HG03066 (cell line): ENCODE results near the gene ZC3HAV1L.
A peak's percentile ranks its signal among the peaks of the same experiment; 100 is the strongest.
"Not testable (repeated sequence)": the region's sequence is repeated elsewhere in the genome, so short reads cannot be mapped to it uniquely, and the experiment has no call there.

Source experiments
- ATAC-seq: cut with Tn5 transposase; IDR thresholded peaks from one replicate; pipeline ENCODE4 v1.9.1; 2021; ENCODE audit warnings: low read depth; ENCODE audit not compliant: unreplicated experiment

Gene ZC3HAV1L

DNA sequence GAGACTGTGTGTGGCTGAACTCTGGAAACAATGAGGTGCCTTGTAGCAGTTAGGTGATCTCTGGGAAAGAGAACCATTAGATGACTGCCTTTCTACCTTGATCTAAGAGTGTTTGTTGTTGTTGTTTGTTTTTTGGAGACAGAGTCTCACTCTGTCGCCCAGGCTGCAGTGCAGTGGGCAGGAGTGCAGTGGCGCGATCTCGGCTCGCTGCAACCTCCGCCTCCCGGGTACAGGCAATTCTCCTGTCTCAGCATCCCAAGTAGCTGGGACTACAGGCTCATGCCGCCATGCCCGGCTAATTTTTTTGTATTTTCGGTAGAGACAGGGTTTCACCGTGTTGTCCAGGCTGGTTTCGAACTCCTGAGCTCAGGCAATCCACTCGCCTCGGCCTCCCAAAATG, 18.8 kb upstream of the ZC3HAV1L start:
- not testable (repeated sequence) for ATAC-seq

GRCh38 chr7:139054101-139054500, 18.3 kb upstream of the ZC3HAV1L start:
- ATAC-seq = no peak

GRCh38 chr7:139051655-139052054, 15.8 kb upstream of the ZC3HAV1L start:
- no peak for ATAC-seq

- ATAC-seq = no peak
These were observed 14.1 kb upstream of the ZC3HAV1L start for GRCh38 chr7:139049936-139050335.

GRCh38 chr7:139049111-139049510, 13.3 kb upstream of the ZC3HAV1L start:
- ATAC-seq = no peak

DNA sequence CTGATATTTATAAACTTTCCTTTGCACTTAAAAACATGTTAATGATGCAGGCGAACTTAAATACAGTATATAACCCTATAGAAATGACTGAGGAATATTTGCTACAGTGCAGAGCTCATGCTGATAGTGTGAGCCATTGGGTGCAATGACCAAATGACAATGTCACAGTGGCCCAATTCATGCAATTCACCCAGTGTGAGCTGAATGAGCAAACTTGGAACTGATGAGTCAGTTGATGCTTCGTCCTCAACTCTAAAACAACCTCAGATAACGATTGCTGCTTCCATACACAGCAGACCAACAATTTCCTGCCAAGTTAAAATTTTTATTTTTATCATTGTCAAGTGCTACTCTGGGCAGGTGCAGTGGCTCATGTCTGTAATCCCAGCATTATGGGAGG, 12.1 kb upstream of the ZC3HAV1L start:
- ATAC-seq = no peak

DNA sequence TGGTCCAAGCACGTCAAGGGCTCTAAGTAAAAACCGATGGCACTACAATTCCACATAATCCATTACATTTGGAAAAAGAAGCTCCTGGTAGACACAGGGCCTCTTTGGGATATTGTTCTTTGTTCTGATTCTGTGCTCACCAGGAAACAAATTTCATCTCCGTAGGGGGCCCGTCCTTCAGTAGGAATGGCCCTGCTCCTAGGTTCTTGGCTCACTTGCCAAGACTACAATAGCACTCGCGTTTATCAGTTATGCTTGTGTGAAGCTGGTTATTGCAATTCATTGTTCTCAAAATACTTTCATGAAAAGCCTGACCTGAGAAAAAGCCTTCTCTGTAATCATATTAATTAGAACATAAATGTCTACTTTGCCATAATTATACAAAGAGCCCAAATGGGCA, 10.3 kb upstream of the ZC3HAV1L start:
- no peak for ATAC-seq

DNA sequence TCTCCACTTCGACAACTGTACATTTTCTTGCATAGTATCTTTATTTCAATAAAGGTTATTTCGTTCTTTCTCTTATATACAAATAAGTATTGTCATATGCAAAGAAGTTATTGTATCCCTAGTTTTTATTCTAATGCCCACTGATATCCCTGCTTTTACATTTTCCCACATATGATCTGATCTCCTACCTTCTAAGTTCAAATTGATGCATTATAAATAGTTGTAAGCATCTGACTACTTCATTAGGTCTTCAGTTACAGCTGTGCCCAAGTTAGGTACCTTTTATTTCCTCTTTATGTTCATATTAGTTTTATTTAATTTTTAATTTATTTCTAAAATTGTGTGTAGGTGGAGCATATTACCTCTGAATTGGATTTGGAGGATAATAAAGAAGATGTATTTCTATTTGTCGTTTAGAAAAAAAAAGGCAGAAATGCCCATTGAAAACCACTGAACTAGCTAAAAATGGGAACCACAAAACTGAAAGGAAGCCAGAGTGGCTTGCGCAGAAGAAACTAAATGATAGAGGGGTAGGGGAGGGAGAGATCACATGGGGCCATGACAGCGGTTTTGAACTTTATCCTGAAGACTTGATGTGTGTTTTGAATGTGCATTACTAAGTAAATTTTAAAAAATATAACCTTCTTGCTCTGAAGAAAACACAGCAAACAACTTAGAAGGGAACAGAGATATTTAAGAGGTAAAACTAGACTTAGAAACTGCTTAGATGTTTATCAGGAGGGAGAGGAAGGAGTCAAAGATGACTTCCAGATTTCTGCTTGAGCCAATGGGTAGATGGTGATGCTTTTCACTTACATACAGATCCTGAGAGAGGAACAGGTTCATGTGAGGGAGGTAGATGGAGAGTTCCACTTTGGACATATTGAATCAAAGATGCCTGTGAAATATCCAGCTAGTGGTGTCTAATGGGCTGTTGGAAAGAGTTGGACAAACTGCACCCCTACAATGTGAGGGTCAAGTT, 9.3 kb upstream of the ZC3HAV1L start:
- peak; percentile 57 for ATAC-seq

GRCh38 chr7:139043823-139044812, 8.3 kb upstream of the ZC3HAV1L start:
- no peak for ATAC-seq

GRCh38 chr7:139041378-139042085, 5.7 kb upstream of the ZC3HAV1L start:
- no peak for ATAC-seq

DNA sequence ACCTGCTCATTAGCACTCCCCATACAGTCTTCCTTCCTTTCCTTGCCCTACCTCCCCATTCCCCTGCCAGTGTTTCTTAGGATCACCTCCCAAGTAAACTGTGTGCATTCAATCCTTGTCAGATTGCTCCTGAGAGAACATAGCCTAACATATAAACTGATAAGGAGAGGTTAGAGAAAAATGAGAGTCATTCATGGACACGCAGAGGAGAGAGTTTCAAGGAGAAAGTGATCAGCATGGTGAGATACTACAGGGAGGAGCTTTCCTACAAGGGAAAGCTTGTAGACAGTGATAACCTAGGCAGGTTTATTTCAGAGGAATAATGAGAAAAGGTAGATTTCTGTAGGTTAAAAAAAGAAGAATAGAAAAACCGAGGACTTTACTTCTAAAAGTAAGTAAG, 2.8 kb upstream of the ZC3HAV1L start:
- ATAC-seq = no peak

DNA sequence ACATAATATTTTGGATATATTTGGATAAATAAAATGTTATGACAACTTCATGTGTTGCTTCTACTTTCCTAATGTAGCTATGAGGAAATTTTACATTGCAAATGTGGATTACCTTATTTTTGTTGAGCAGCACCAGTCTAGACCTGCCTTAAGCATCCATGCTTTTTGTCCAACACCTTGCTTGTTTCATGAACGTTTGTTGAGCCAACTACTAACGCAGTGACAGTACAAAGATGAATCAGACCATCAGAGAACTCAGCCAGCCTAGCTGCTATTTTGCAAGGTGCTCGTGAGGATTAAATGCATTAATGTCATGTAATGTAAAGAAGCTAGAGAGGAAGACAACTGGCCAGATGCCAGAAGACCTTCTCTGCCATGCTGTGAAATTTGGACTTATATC, 1.1 kb upstream of the ZC3HAV1L start:
- no peak for ATAC-seq

DNA sequence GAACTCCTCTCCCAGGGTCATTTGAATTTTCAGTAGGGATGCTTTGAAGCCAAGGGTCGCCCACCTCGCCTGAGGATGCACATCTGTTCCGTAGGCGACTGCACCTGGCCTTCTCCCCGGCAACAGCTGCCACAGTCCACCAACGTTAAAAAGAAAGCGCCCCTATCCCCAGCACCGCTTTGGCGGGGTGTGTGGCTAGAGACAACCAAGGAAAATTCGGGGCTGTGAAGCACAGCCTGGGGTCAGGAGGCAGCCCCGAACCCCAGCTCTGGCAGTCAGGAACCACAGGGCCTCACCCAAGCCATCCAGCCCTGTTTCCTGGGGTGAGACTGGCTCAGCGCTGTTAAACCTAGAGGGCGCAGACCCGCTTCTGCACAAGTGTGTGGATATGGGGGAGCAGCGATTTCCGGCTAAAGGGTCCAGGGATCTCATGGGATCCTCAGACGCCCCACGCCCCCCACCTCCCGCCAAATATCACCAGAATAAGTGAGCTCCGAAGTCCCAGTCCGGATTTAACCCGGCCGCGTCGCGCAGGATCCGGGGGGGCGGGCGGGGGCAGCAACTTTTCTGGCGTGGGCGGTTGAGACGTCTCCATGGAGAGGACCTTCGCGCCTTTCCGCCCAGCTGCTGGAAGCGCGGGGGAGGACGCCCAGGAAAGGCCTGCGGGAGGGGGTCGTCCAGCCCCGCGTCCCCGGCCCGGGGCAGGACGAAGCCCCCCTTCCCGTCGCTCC, 822 bp downstream of the ZC3HAV1L start:
- ATAC-seq = peak; percentile 40

DNA sequence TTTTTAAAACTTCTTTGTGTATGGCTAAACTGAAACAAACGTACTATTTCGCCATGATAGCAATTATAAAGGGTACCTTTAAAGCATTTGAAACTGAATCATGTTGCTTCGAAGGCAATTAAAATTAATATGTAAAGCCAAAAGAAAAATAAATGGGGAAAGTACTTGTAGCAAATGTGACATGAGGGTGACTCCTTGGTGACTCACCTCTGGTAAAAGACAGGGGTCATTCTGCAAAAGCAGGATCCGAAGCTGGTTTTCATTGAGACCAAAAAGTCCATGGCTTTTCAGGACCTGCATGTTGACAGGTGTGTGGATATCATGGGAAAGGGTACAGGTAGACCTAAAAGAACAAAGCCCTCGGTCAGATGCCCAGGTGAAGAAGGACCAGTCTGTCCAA, 1.5 kb downstream of the ZC3HAV1L start:
- no peak for ATAC-seq

DNA sequence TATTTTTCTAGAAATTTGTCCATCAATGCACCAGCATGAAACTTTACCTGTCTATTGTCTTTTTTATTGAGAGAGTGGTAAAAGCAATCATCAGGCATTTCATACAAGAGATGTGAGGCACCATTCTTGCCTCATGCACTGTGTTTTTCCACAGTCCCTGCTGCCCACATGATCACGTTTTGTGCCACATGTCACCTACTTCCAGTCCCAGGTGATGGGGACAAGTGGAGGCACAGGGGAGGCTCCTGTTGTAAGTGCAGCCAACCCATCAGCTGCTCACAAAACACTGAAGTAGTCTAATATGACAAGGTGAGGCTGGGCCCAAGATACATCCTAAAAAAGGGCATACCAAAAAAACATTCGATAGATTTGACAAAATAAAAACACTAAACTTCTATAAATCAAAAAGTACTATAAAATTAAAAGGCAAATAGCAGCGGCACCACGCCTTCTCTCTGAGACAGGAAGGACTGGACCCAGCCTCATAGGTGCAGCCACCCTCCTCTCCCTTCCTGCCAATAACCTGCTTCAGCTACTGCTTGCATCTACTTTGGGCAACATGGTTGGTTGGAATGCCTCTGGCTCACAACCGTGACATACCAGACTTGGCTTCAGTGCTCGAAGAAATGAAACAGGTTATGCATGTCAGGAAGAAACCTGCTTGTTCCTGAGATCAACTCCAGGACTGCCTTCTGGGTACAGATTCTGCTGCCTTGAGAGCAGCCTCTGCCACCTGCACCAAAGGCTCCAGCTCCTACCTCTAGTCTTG, 2.3 kb downstream of the ZC3HAV1L start:
- ATAC-seq = no peak

DNA sequence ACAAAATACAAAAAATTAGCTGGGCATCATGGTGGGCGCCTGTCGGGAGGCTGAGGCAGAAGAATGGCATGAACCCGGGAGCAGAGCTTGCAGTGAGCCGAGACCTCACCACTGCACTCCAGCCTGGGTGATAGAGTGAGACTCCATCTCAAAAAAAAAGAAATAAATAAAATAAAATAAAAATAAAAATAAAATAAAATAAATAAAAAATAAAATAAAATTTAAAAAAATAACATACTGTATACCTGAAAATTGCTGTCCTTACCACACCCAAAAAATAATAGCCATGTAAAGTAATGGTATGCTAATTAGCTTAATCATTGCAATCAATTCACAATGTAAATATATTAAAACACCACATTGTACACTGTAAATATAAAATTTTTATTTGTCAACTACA, 3.4 kb downstream of the ZC3HAV1L start:
- ATAC-seq = no peak

GRCh38 chr7:139029353-139029752, 6.5 kb downstream of the ZC3HAV1L start:
- ATAC-seq = no peak

DNA sequence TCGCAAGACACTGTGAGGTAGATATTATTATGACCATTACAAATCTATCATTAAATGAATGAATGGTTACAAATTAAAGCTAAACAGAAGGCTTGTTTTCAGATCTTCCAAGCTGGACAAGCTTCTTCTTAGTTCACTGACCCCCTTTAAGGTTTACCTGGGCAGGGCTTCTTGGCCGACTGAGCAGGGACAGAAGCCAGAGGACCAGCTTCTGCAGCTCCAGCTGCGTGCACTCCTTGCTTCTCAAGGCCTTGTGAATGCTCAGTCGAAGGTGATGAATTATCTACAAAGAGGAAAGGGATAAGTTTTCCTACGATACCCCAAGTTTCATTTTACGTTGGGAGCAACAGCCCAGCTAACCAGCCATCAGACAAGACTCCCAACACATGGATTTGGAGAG, 9.3 kb downstream of the ZC3HAV1L start:
- no peak for ATAC-seq

- ATAC-seq = not testable (repeated sequence)
These were observed 10.0 kb downstream of the ZC3HAV1L start for GRCh38 chr7:139025861-139026260.
